Measurements from ENCODE around the gene POTEB3. TPM values are rescaled to one million over a fixed set of nuclear protein-coding genes. Genes with fewer than 3 reads are reported as not detected.
"Not testable (repeated sequence)": the region's sequence is repeated elsewhere in the genome, so short reads cannot be mapped to it uniquely, and the experiment has no call there.

The POTEB3 gene
- polyA plus RNA-seq, 1 donor (not counting 4 experiments of a cell fraction or from before 2014, with no cell fraction given): not detected

GRCh38 chr15:21385961-21386360 lies 54.3 kb downstream of the POTEB3 start:
- H3K4me3 ChIP-seq (ENCODE audit: control insufficient read depth in 2 of 3, extremely low read depth in 1 of 3, insufficient read depth in 2 of 3, low read depth in 1 of 3, low read length in 3 of 3); H4K20me1 ChIP-seq (ENCODE audit: control insufficient read depth, extremely low read depth, insufficient read depth, low read length); H3K4me1 ChIP-seq (ENCODE audit: control insufficient read depth, extremely low read depth, insufficient read depth, low read length); FAIRE-seq; H3K9ac ChIP-seq (ENCODE audit: control insufficient read depth, extremely low read depth, insufficient read depth, low read length); dilution Hi-C loops (cut with MboI; ENCODE audit: extremely low pct_ligation_motif_present, low sequenced_read_pairs); DNase-seq (ENCODE audit: low read depth, low spot score); H3K27me3 ChIP-seq (ENCODE audit: control insufficient read depth, extremely low read depth, insufficient read depth, low read length); H3K9me3 ChIP-seq (ENCODE audit: control insufficient read depth, low read depth, low read length); H3K9me1 ChIP-seq (ENCODE audit: control insufficient read depth, extremely low read depth, insufficient read depth, low read length); H2AFZ ChIP-seq (ENCODE audit: control insufficient read depth, low read length); H3K27ac ChIP-seq (ENCODE audit: control insufficient read depth, insufficient read depth, low read length); H3K79me2 ChIP-seq (ENCODE audit: control insufficient read depth, insufficient read depth, low read length); H3K4me2 ChIP-seq (ENCODE audit: control insufficient read depth, extremely low read depth, insufficient read depth, low read depth, low read length); H3K36me3 ChIP-seq (ENCODE audit: control insufficient read depth in 2 of 2, extremely low read depth in 1 of 2, insufficient read depth in 2 of 2, low read length in 2 of 2): not testable (repeated sequence)

- H3K36me3 ChIP-seq (ENCODE audit: control insufficient read depth in 2 of 2, extremely low read depth in 1 of 2, insufficient read depth in 2 of 2, low read length in 2 of 2); dilution Hi-C loops (cut with MboI; ENCODE audit: extremely low pct_ligation_motif_present, low sequenced_read_pairs); H3K9me1 ChIP-seq (ENCODE audit: control insufficient read depth, extremely low read depth, insufficient read depth, low read length); H3K79me2 ChIP-seq (ENCODE audit: control insufficient read depth, insufficient read depth, low read length); H3K9me3 ChIP-seq (ENCODE audit: control insufficient read depth, low read depth, low read length); H3K4me3 ChIP-seq (ENCODE audit: control insufficient read depth in 2 of 3, extremely low read depth in 1 of 3, insufficient read depth in 2 of 3, low read depth in 1 of 3, low read length in 3 of 3); H3K27ac ChIP-seq (ENCODE audit: control insufficient read depth, insufficient read depth, low read length); H2AFZ ChIP-seq (ENCODE audit: control insufficient read depth, low read length); H3K4me2 ChIP-seq (ENCODE audit: control insufficient read depth, extremely low read depth, insufficient read depth, low read depth, low read length); H3K27me3 ChIP-seq (ENCODE audit: control insufficient read depth, extremely low read depth, insufficient read depth, low read length); FAIRE-seq; H4K20me1 ChIP-seq (ENCODE audit: control insufficient read depth, extremely low read depth, insufficient read depth, low read length); DNase-seq (ENCODE audit: low read depth, low spot score); H3K9ac ChIP-seq (ENCODE audit: control insufficient read depth, extremely low read depth, insufficient read depth, low read length); H3K4me1 ChIP-seq (ENCODE audit: control insufficient read depth, extremely low read depth, insufficient read depth, low read length): not testable (repeated sequence)
These were observed 56.3 kb downstream of the POTEB3 start for GRCh38 chr15:21383866-21384485.

- H3K4me1 ChIP-seq (ENCODE audit: control insufficient read depth, extremely low read depth, insufficient read depth, low read length); H4K20me1 ChIP-seq (ENCODE audit: control insufficient read depth, extremely low read depth, insufficient read depth, low read length); H3K79me2 ChIP-seq (ENCODE audit: control insufficient read depth, insufficient read depth, low read length); H3K9me3 ChIP-seq (ENCODE audit: control insufficient read depth, low read depth, low read length); H3K27me3 ChIP-seq (ENCODE audit: control insufficient read depth, extremely low read depth, insufficient read depth, low read length); DNase-seq (ENCODE audit: low read depth, low spot score); FAIRE-seq; H3K4me3 ChIP-seq (ENCODE audit: control insufficient read depth in 2 of 3, extremely low read depth in 1 of 3, insufficient read depth in 2 of 3, low read depth in 1 of 3, low read length in 3 of 3); H2AFZ ChIP-seq (ENCODE audit: control insufficient read depth, low read length); H3K4me2 ChIP-seq (ENCODE audit: control insufficient read depth, extremely low read depth, insufficient read depth, low read depth, low read length); H3K27ac ChIP-seq (ENCODE audit: control insufficient read depth, insufficient read depth, low read length); H3K9me1 ChIP-seq (ENCODE audit: control insufficient read depth, extremely low read depth, insufficient read depth, low read length); H3K9ac ChIP-seq (ENCODE audit: control insufficient read depth, extremely low read depth, insufficient read depth, low read length); H3K36me3 ChIP-seq (ENCODE audit: control insufficient read depth in 2 of 2, extremely low read depth in 1 of 2, insufficient read depth in 2 of 2, low read length in 2 of 2); dilution Hi-C loops (cut with MboI; ENCODE audit: extremely low pct_ligation_motif_present, low sequenced_read_pairs): not testable (repeated sequence)
These were observed 66.6 kb downstream of the POTEB3 start for GRCh38 chr15:21373682-21374081.

- H3K27ac ChIP-seq (ENCODE audit: control insufficient read depth, insufficient read depth, low read length); H3K4me2 ChIP-seq (ENCODE audit: control insufficient read depth, extremely low read depth, insufficient read depth, low read depth, low read length); H3K79me2 ChIP-seq (ENCODE audit: control insufficient read depth, insufficient read depth, low read length); H3K9me3 ChIP-seq (ENCODE audit: control insufficient read depth, low read depth, low read length); FAIRE-seq; H4K20me1 ChIP-seq (ENCODE audit: control insufficient read depth, extremely low read depth, insufficient read depth, low read length); H3K9ac ChIP-seq (ENCODE audit: control insufficient read depth, extremely low read depth, insufficient read depth, low read length); DNase-seq (ENCODE audit: low read depth, low spot score); H3K27me3 ChIP-seq (ENCODE audit: control insufficient read depth, extremely low read depth, insufficient read depth, low read length); dilution Hi-C loops (cut with MboI; ENCODE audit: extremely low pct_ligation_motif_present, low sequenced_read_pairs); H2AFZ ChIP-seq (ENCODE audit: control insufficient read depth, low read length); H3K9me1 ChIP-seq (ENCODE audit: control insufficient read depth, extremely low read depth, insufficient read depth, low read length); H3K4me3 ChIP-seq (ENCODE audit: control insufficient read depth in 2 of 3, extremely low read depth in 1 of 3, insufficient read depth in 2 of 3, low read depth in 1 of 3, low read length in 3 of 3); H3K36me3 ChIP-seq (ENCODE audit: control insufficient read depth in 2 of 2, extremely low read depth in 1 of 2, insufficient read depth in 2 of 2, low read length in 2 of 2); H3K4me1 ChIP-seq (ENCODE audit: control insufficient read depth, extremely low read depth, insufficient read depth, low read length): not testable (repeated sequence)
These were observed 71.1 kb downstream of the POTEB3 start for GRCh38 chr15:21369177-21369576.

GRCh38 chr15:21368625-21369024 lies 71.7 kb downstream of the POTEB3 start:
- FAIRE-seq; DNase-seq (ENCODE audit: low read depth, low spot score); H3K4me3 ChIP-seq (ENCODE audit: control insufficient read depth in 2 of 3, extremely low read depth in 1 of 3, insufficient read depth in 2 of 3, low read depth in 1 of 3, low read length in 3 of 3); H2AFZ ChIP-seq (ENCODE audit: control insufficient read depth, low read length); H3K4me1 ChIP-seq (ENCODE audit: control insufficient read depth, extremely low read depth, insufficient read depth, low read length); H3K4me2 ChIP-seq (ENCODE audit: control insufficient read depth, extremely low read depth, insufficient read depth, low read depth, low read length); H3K9me3 ChIP-seq (ENCODE audit: control insufficient read depth, low read depth, low read length); H3K36me3 ChIP-seq (ENCODE audit: control insufficient read depth in 2 of 2, extremely low read depth in 1 of 2, insufficient read depth in 2 of 2, low read length in 2 of 2); H3K9me1 ChIP-seq (ENCODE audit: control insufficient read depth, extremely low read depth, insufficient read depth, low read length); H3K27ac ChIP-seq (ENCODE audit: control insufficient read depth, insufficient read depth, low read length); H3K27me3 ChIP-seq (ENCODE audit: control insufficient read depth, extremely low read depth, insufficient read depth, low read length); H3K9ac ChIP-seq (ENCODE audit: control insufficient read depth, extremely low read depth, insufficient read depth, low read length); H3K79me2 ChIP-seq (ENCODE audit: control insufficient read depth, insufficient read depth, low read length); dilution Hi-C loops (cut with MboI; ENCODE audit: extremely low pct_ligation_motif_present, low sequenced_read_pairs); H4K20me1 ChIP-seq (ENCODE audit: control insufficient read depth, extremely low read depth, insufficient read depth, low read length): not testable (repeated sequence)

All from keratinocyte (primary cell).